Measurements from ENCODE around the gene MRAP. TPM values are rescaled to one million over a fixed set of nuclear protein-coding genes. Genes with fewer than 3 reads are reported as not detected.

The MRAP gene
- total and polyA plus RNA-seq, 2 experiments from 2014 or later = not detected

DNA sequence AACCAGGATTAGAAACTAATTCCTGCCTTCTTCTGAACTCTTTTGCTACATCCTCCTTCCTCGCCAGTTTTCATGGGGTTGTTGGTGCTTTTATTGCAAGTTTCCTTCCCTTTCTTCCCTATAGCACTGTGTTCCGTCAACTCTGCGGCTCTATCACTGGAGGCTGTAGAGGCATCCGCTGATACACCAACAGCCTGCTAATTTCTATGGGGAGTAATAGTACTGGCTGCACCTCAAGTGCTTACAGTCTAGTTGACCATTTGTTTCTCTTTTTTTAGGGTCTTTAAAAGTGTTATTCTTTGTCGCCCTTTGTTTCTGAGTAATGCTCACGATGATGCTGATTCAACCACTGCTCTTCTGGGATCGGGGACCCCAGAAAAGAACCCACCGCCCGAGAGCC is 20.6 kb upstream of the MRAP start:
- no peaks in the 10 kb centered on the region for H3K9me3 ChIP-seq (ENCODE audit: low read depth)
- peaks cover 5% of the 10 kb centered on the region; the same call in 1 of the 2 replicates for H3F3A ChIP-seq (ENCODE audit: insufficient read depth)
- peak overlapping the region; percentile 85 for H3K4me3 ChIP-seq
- no peaks in the 10 kb centered on the region for H3K27me3 ChIP-seq (replicated peaks; ENCODE audit: insufficient read depth)
- no peaks in the 10 kb centered on the region for H4K20me1 ChIP-seq (ENCODE audit: insufficient read depth)
- H3K36me3 ChIP-seq (ENCODE audit: low read depth) = no peaks in the 10 kb centered on the region; the same call in 1 of the 2 replicates
- H3K79me2 ChIP-seq (ENCODE audit: insufficient read depth) = peaks cover 29% of the 10 kb centered on the region
- H3K4me1 ChIP-seq (ENCODE audit: insufficient read depth) = 0 out of 2 replicates have a peak, but pooled peaks cover 6% of the 10 kb centered on the region
- in situ Hi-C loops (cut with MboI) = no loop called here
- WGBS, 2 experiments (ENCODE audit: low coverage in 1 of 2, low lambda C conversion rate in 2 of 2, missing lambda C conversion rate in 2 of 2) = 4 to 6% methylated on average over 9 of the region's 9 CpGs
- H3K9me2 ChIP-seq (ENCODE audit: insufficient read depth) = no peaks in the 10 kb centered on the region
- DNase-seq = peak; percentile 51
- TF ChIP-seq EZH2 (IDR thresholded peaks at IDR 0.05; ENCODE audit: insufficient read depth, poor library complexity, severe bottlenecking) = no peak
- no peak for TF ChIP-seq EZH2phosphoT487 (IDR thresholded peaks at IDR 0.05; ENCODE audit: insufficient read depth, low read depth)
- peak overlapping the region; percentile 21; the same call in 1 of the 2 replicates for H3K27ac ChIP-seq
- H2AFZ ChIP-seq = peak overlapping the region; percentile 84
- peak overlapping the region; percentile 86 for H3K9ac ChIP-seq
- peak overlapping the region; percentile 63 for H3K4me2 ChIP-seq (ENCODE audit: unreplicated experiment)

GRCh38 chr21:32278518-32279376 is 19.9 kb upstream of the MRAP start, which contains the start of gene MIS18A:
TSS of gene MIS18A (minus strand) at chr21:32279049. CDS start at chr21:32279014, 35 bp downstream.
- WGBS, 2 experiments (ENCODE audit: low coverage in 1 of 2, low lambda C conversion rate in 2 of 2, missing lambda C conversion rate in 2 of 2) = 1% methylated on average over 58 to 69 of the region's 69 CpGs
- Histone ChIP-seq H3K27me3 (replicated peaks; ENCODE audit: insufficient read depth) (no peaks in the 10 kb centered on the region), H3F3A (ENCODE audit: insufficient read depth) (peaks cover 5% of the 10 kb centered on the region; the same call in 1 of the 2 replicates), H3K27ac (peak within 1 kb of the TSS; percentile 55), H3K4me3 (peak within 1 kb of the TSS; percentile 85), H3K9me2 (ENCODE audit: insufficient read depth) (no peaks in the 10 kb centered on the region), H3K9me3 (ENCODE audit: low read depth) (no peaks in the 10 kb centered on the region), H3K4me1 (ENCODE audit: insufficient read depth) (0 out of 2 replicates have a peak, but pooled peaks cover 6% of the 10 kb centered on the region), H3K79me2 (ENCODE audit: insufficient read depth) (peaks cover 29% of the 10 kb centered on the region), H3K9ac (peak within 1 kb of the TSS; percentile 86), H3K4me2 (ENCODE audit: unreplicated experiment) (peak within 1 kb of the TSS; percentile 89), H3K36me3 (ENCODE audit: low read depth) (no peaks in the 10 kb centered on the region; the same call in 1 of the 2 replicates), H2AFZ (peak within 1 kb of the TSS; percentile 84), H4K20me1 (ENCODE audit: insufficient read depth) (no peaks in the 10 kb centered on the region)
- peak; percentile 98 for DNase-seq
- in situ Hi-C loops (cut with MboI) = no loop called here
- TF ChIP-seq EZH2phosphoT487 (IDR thresholded peaks at IDR 0.05; ENCODE audit: insufficient read depth, low read depth) (no peak), EZH2 (IDR thresholded peaks at IDR 0.05; ENCODE audit: insufficient read depth, poor library complexity, severe bottlenecking) (no peak)

- H3K9me2 ChIP-seq (ENCODE audit: insufficient read depth) = no peaks in the 10 kb centered on the region
- no peaks in the 10 kb centered on the region for H3K27me3 ChIP-seq (replicated peaks; ENCODE audit: insufficient read depth)
- no peak for DNase-seq
- H3K4me2 ChIP-seq (ENCODE audit: unreplicated experiment) = peak overlapping the region; percentile 89
- H3K79me2 ChIP-seq (ENCODE audit: insufficient read depth) = peaks cover 29% of the 10 kb centered on the region
- in situ Hi-C loops (cut with MboI) = no loop called here
- no peaks in the 10 kb centered on the region for H3K9me3 ChIP-seq (ENCODE audit: low read depth)
- no peaks in the 10 kb centered on the region; the same call in 1 of the 2 replicates for H3K36me3 ChIP-seq (ENCODE audit: low read depth)
- no peaks in the 10 kb centered on the region for H4K20me1 ChIP-seq (ENCODE audit: insufficient read depth)
- peak overlapping the region; percentile 86 for H3K9ac ChIP-seq
- H3K4me1 ChIP-seq (ENCODE audit: insufficient read depth) = 0 out of 2 replicates have a peak, but pooled peaks cover 6% of the 10 kb centered on the region
- peaks cover 5% of the 10 kb centered on the region; the same call in 1 of the 2 replicates for H3F3A ChIP-seq (ENCODE audit: insufficient read depth)
- H3K27ac ChIP-seq = peak overlapping the region; percentile 55
- WGBS, 2 experiments (ENCODE audit: low coverage in 1 of 2, low lambda C conversion rate in 2 of 2, missing lambda C conversion rate in 2 of 2) = 1 to 2% methylated on average over 10 of the region's 10 CpGs
- peak overlapping the region; percentile 85 for H3K4me3 ChIP-seq
- peak overlapping the region; percentile 75 for H2AFZ ChIP-seq
- no peak for TF ChIP-seq EZH2phosphoT487 (IDR thresholded peaks at IDR 0.05; ENCODE audit: insufficient read depth, low read depth)
- no peak for TF ChIP-seq EZH2 (IDR thresholded peaks at IDR 0.05; ENCODE audit: insufficient read depth, poor library complexity, severe bottlenecking)
Observed at GRCh38 chr21:32279377-32279680, 19.3 kb upstream of the MRAP start.

DNA sequence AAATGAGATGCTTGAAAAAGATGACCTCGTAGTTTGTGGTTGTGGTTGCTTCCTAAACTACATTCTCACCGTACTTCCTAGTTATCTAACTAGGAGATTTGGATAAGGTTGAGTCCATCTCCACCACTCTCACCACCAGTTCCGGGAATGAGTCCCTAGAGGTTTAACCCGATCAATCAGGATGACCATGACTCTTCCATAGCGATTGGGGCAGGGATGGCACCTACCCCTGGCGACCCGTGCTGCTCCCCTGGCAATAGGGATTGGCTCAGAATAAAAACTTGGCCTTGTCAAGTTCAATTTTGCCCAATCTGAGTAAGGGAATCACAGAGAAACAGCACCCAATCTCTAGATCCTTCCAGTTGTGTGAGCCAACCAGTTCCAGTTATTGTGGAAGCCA is 17.1 kb upstream of the MRAP start:
- Histone ChIP-seq H3K4me1 (ENCODE audit: insufficient read depth) (0 out of 2 replicates have a peak, but pooled peaks cover 6% of the 10 kb centered on the region), H3K9ac (no peak overlapping the region), H3K36me3 (ENCODE audit: low read depth) (no peaks in the 10 kb centered on the region), H3K79me2 (ENCODE audit: insufficient read depth) (peaks cover 20% of the 10 kb centered on the region), H3K27ac (no peak overlapping the region), H2AFZ (no peak overlapping the region), H3K27me3 (replicated peaks; ENCODE audit: insufficient read depth) (no peaks in the 10 kb centered on the region), H3K4me3 (no peak overlapping the region), H3F3A (ENCODE audit: insufficient read depth) (peaks cover 5% of the 10 kb centered on the region; the same call in 1 of the 2 replicates), H3K4me2 (ENCODE audit: unreplicated experiment) (no peak overlapping the region), H4K20me1 (ENCODE audit: insufficient read depth) (no peaks in the 10 kb centered on the region), H3K9me2 (ENCODE audit: insufficient read depth) (no peaks in the 10 kb centered on the region), H3K9me3 (ENCODE audit: low read depth) (no peaks in the 10 kb centered on the region)
- 91 to 93% methylated on average over 7 of the region's 7 CpGs for WGBS, 2 experiments (ENCODE audit: low coverage in 1 of 2, low lambda C conversion rate in 2 of 2, missing lambda C conversion rate in 2 of 2)
- no peak for TF ChIP-seq EZH2phosphoT487 (IDR thresholded peaks at IDR 0.05; ENCODE audit: insufficient read depth, low read depth)
- no peak for DNase-seq
- in situ Hi-C loops (cut with MboI) = no loop called here

Measured in GM23248 (cell line).